Measurements from ENCODE around the gene ACTN1.

ACTN1 gene

DNA sequence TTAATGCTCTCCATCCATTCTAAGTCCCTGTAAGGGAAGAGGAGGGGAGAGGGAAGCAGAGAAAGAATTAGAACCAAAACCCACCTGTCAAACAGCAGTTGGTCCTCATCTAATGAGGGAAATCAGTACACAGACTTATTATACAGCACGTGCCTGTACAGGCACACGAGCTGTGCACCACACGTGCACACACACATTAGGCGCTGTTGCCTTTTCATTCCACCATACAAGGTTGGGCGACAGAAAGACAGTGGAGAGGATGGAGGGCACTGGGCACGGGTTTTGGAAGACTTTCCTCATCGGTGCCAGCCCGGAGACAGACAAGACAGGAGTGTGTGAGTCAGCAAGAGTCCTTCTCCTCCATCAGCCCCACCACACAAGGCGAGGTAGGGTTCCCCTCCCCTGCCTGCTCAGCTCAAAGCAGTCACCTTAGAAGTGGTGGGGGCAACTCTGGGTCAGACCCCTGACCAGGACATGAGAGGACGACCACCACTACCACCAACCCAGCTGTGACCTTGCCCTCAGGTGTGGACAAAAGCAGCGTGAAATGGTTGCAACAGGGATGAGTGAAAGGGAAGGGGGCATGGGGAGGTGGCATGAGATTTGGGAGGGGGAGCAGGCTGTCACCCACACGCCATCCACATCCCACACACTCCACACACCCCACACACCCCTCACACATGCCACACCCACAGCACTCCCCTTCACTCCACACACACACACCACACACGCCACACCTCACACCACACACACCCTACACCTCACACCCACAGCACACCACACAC is 80.7 kb downstream of the ACTN1 start:
- TF ChIP-seq, protein P1, sequence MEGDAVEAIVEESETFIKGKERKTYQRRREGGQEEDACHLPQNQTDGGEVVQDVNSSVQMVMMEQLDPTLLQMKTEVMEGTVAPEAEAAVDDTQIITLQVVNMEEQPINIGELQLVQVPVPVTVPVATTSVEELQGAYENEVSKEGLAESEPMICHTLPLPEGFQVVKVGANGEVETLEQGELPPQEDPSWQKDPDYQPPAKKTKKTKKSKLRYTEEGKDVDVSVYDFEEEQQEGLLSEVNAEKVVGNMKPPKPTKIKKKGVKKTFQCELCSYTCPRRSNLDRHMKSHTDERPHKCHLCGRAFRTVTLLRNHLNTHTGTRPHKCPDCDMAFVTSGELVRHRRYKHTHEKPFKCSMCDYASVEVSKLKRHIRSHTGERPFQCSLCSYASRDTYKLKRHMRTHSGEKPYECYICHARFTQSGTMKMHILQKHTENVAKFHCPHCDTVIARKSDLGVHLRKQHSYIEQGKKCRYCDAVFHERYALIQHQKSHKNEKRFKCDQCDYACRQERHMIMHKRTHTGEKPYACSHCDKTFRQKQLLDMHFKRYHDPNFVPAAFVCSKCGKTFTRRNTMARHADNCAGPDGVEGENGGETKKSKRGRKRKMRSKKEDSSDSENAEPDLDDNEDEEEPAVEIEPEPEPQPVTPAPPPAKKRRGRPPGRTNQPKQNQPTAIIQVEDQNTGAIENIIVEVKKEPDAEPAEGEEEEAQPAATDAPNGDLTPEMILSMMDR (IDR thresholded peaks at IDR 0.05; ENCODE audit: extremely low read depth, insufficient read depth, missing control alignments), result no peak
- in situ Hi-C loops (cut with MboI; ENCODE audit: low pct_unique_long_range_greater_than_20kb, low sequenced_read_pairs, unreplicated experiment), result no loop called here

DNA sequence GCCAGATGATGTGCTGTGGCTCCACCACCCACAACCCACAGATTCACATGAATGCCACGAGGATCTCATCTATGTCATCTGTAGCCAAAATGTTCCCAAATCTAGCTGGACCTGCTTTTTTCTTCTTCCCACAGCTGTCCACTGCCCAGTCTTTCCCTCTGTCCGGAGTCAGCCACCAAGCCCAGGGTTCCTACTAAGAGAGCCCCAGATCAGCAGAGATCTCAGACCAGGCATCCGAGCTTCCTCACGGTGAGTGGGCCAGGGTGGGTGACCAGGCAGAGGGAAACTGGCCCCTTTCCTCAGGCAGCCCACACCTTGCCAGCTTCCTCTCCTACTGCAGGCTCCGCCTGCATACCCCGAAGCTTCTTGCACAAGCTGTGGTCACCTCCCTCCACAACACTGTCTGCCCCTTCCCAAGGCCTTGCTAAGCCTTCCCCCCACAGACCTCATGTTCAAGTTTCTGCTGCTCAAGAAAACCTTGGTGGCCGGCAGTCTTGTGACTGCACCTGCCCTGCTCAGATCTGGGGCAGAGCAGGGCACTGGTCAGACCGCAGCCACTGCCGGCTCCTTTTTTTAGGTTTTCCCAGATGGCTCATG is 81.4 kb downstream of the ACTN1 start:
- TF ChIP-seq, protein P1 (IDR thresholded peaks at IDR 0.05; ENCODE audit: extremely low read depth, insufficient read depth, missing control alignments), result no peak
- DNase-seq (ENCODE audit: low spot score), result no peak
- in situ Hi-C loops (cut with MboI; ENCODE audit: low pct_unique_long_range_greater_than_20kb, low sequenced_read_pairs, unreplicated experiment), result no loop called here

More for the DNA sequence above, 80.7 kb downstream of the ACTN1 start:
- DNase-seq (ENCODE audit: low spot score), result no peak

DNA sequence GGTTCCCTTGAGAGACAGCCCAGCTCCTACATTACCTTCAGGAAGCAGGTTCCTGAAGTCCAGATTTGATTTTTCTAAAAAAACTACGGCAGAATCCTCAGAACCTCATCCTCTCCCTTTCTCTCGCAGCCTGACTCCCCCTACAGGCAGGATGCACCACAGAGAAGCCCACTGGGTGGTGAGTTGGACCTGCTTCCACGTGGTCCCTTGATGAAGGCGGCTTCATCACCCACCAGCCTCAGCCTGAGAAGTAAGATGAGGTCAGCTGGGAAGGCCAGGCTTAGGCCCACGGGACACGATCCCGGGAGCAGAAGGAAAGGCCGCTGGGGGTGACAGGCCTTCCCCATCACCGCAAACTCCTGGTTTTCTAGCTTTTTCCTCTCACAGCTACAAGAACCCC is 83.0 kb downstream of the ACTN1 start:
- DNase-seq (ENCODE audit: low spot score), result no peak
- TF ChIP-seq, protein P1 (IDR thresholded peaks at IDR 0.05; ENCODE audit: extremely low read depth, insufficient read depth, missing control alignments), result peak; percentile 33
- in situ Hi-C loops (cut with MboI; ENCODE audit: low pct_unique_long_range_greater_than_20kb, low sequenced_read_pairs, unreplicated experiment), result no loop called here

DNA sequence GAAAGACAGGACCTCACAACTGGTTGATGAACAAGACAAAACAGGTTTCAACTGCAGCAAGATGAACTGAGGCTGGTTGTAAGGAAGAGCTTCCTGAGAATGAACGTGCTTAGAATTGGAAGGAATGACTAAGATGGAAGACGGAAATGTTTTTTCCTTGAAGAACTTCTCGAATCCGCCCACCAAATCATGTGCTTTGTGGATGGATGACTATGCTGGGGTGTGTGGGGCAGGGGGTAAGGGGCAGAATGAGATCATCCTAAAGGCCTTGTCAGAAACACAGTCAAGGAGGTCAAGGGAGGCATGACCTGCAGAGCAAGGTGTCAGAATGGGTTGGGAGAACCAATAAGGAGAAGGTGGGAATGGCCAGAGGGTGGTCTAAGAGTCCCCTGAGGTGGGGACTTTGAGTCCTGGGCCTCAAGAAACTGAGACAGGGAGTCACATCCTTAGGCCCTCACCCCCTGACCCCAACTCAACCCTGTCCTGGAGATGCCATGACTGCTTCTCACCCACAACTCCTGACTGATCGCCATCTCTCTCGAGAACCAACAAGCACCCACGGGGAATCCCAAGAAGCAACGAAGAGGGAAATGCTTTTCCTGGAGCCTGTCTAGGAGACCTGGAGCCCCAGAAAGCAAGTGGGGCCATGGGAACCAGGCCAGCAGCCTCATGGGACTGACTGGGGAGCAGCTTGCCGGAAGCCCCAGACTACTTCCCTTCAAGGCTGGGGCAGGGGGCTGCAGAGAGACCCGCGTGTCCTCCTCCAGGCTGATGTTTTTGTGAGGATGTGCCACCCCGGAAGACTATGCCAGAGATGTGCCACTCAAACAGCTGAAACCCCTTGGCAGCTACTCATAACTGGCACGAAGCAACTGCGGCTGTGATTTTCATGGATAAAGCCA is 84.0 kb downstream of the ACTN1 start:
- in situ Hi-C loops (cut with MboI; ENCODE audit: low pct_unique_long_range_greater_than_20kb, low sequenced_read_pairs, unreplicated experiment), result no loop called here
- TF ChIP-seq, protein P1 (IDR thresholded peaks at IDR 0.05; ENCODE audit: extremely low read depth, insufficient read depth, missing control alignments), result no peak
- no peak for DNase-seq (ENCODE audit: low spot score)

DNA sequence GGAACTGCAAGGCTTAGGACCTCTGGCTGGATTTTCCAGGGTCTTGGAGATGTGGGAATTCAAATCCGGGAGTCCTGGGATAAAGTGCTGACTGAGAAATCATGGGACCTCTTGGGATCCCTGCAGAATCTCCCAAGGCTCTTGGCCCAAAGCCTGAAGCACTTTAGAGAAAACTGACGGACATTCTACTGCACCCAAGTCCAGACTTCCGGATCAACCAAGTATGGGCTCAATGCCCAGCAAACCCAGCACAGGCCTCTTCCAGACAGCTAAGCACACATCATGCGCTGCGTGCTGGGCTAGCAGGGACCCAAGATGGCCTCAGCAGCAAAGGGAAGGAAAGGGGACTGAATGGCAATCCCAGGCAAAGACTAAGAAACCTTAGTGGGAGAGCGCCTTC is 85.0 kb downstream of the ACTN1 start:
- TF ChIP-seq, protein P1 (IDR thresholded peaks at IDR 0.05; ENCODE audit: extremely low read depth, insufficient read depth, missing control alignments), result no peak
- in situ Hi-C loops (cut with MboI; ENCODE audit: low pct_unique_long_range_greater_than_20kb, low sequenced_read_pairs, unreplicated experiment), result no loop called here
- no peak for DNase-seq (ENCODE audit: low spot score)

DNA sequence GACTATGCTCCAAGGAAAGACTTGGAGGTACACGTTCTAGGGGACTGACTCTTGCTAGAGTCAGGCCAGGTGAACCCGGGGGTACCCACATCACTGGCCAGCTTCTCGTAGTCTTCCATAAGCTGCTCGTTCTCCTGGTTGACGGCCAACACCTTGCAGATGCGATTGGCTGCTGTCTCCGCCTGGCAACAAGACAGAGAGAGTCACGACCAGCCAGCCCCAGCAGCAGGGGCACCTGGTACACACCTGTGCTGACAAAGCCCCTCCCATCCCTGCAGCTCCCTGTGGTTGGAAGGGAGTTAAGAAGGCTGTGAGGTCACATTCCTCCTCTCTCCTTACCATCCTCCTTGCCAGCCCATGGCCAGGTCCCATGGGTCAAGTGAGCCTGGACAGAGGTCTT is 85.5 kb downstream of the ACTN1 start:
- no peak for DNase-seq (ENCODE audit: low spot score)

More for the DNA sequence above, 85.5 kb downstream of the ACTN1 start:
- in situ Hi-C loops (cut with MboI; ENCODE audit: low pct_unique_long_range_greater_than_20kb, low sequenced_read_pairs, unreplicated experiment), result no loop called here
- TF ChIP-seq, protein P1 (IDR thresholded peaks at IDR 0.05; ENCODE audit: extremely low read depth, insufficient read depth, missing control alignments), result no peak

All from GM13977 (cell line).